Cardiac muscle cell (in vitro differentiated cells and primary cell): Measurements from ENCODE around the gene ACTN4. TPM values are rescaled to one million over a fixed set of nuclear protein-coding genes. Genes with fewer than 3 reads are reported as not detected.

Experiments used
- DNase-seq, 2 donors: peaks; one replicate each; pipeline versions ENCODE4 v3.0.0 to v3.0.0-alpha.2; 2010 to 2017; ENCODE audit warnings: low read depth in 1 of 2, low spot score in 1 of 2
- H3K27ac ChIP-seq: fragments of 200-600 bp; sonication (generic); 2 replicates; pipeline ENCODE4 v1.5.1; 2016
- H3K27me3 ChIP-seq: fragments of 200-600 bp; sonication (generic); 2 replicates; pipeline ENCODE4 v1.6.0; 2016; ENCODE audit warnings: control low read depth
- H3K36me3 ChIP-seq: fragments of 200-600 bp; sonication (generic); 2 replicates; pipeline ENCODE4 v1.5.1; 2016; ENCODE audit warnings: control low read depth
- H3K4me1 ChIP-seq: fragments of 200-600 bp; sonication (generic); 2 replicates; pipeline ENCODE4 v1.8.1; 2017; ENCODE audit warnings: low read depth, mild to moderate bottlenecking, mixed run types
- H3K4me3 ChIP-seq: fragments of 200-600 bp; sonication (generic); 2 replicates; pipeline ENCODE4 v1.5.1; 2016; ENCODE audit warnings: mild to moderate bottlenecking
- H3K9me3 ChIP-seq: fragments of 200-600 bp; sonication (generic); 2 replicates; pipeline ENCODE4 v1.5.1; 2017; ENCODE audit warnings: low read depth, mild to moderate bottlenecking, control low read depth
- polyA plus RNA-seq: library from polyadenylated mRNA; unstranded; fragments of >200 nt; fragmentation: Nextera tagmentation; extraction: Ambion mirVana; gene quantifications from 2 replicates; pipeline ENCODE4 v1.2.1, GENCODE V29; 2016
- total RNA-seq: library from RNA; depleted of rRNA; stranded (reverse); fragments of >200 nt; gene quantifications from 2 replicates; pipeline ENCODE4 v1.2.3, GENCODE V29; 2016
- TF ChIP-seq, protein P1 (sequence below): IDR thresholded peaks from 2 replicates; pipeline ENCODE4 v1.5.1; 2012; ENCODE audit warnings: low read depth, mild to moderate bottlenecking, low read length

Gene ACTN4
- total and polyA plus RNA-seq, 2 experiments from 2014 or later = 77.4 to 465 TPM

DNA sequence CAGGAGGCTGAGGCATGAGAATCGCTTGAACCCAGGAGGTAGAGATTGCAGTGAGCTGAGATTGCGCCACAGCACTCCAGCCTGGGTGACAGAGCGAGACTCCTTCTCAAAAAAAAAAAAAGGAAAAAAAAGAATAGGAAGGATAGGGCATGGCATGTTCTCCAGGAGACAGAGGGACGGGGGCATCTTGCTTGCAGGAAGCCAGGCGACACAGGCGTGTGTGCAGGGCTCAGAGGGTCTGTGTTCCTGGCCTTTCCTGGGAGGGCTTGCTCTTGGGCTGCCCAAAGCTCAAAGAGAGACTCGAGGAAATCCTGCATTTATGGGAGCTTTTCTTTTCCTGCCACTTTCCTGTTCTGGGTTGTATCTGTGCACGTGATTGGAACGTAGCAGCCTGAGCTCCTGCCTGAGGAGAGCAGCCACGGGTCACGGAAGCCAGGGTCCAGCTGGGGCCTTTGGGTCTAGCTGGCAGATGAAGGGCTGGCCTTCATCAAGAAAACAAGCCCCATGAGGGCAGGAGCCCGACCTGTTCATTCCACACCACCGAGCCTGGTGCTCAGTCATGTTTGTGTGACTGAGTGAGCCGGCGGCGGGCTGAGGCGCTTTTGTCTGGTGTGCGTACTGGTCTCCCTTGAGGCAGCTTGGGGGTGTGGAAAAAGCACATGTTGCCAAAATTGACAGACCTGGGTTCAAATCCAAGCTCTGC, 52.3 kb downstream of the ACTN4 start:
- Histone ChIP-seq H3K4me1 (peaks cover 10% of the 10 kb centered on the region), H3K27ac (peak overlapping the region; percentile 25)
- TF ChIP-seq, protein P1, sequence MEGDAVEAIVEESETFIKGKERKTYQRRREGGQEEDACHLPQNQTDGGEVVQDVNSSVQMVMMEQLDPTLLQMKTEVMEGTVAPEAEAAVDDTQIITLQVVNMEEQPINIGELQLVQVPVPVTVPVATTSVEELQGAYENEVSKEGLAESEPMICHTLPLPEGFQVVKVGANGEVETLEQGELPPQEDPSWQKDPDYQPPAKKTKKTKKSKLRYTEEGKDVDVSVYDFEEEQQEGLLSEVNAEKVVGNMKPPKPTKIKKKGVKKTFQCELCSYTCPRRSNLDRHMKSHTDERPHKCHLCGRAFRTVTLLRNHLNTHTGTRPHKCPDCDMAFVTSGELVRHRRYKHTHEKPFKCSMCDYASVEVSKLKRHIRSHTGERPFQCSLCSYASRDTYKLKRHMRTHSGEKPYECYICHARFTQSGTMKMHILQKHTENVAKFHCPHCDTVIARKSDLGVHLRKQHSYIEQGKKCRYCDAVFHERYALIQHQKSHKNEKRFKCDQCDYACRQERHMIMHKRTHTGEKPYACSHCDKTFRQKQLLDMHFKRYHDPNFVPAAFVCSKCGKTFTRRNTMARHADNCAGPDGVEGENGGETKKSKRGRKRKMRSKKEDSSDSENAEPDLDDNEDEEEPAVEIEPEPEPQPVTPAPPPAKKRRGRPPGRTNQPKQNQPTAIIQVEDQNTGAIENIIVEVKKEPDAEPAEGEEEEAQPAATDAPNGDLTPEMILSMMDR = no peak

DNA sequence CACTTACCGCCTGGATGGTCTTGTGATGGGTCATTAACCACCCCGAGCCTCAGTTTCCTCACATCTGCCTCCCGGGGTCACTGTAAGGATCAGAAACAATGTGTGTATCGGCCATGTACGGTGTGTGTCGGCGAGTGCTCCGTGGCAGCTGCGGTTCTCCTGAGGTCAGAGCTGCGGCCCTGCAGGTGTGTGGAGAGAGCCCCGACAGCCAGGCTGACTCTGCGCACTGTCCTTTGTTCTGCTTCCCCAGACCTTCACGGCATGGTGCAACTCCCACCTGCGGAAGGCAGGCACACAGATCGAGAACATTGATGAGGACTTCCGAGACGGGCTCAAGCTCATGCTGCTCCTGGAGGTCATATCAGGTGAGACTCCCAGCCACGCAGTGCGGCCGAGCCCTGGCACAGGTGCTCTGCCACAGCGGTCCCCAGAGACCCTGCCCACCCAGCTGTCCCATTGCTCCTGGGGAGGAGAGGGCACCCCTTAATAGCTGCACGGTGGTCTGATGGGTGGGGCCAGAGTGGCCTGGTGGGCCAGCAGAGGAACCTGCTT, 53.0 kb downstream of the ACTN4 start:
- Histone ChIP-seq H3K27me3 (no peaks in the 10 kb centered on the region), H3K27ac (peak overlapping the region; percentile 66), H3K4me1 (peaks cover 10% of the 10 kb centered on the region), H3K9me3 (no peaks in the 10 kb centered on the region), H3K4me3 (no peak overlapping the region), H3K36me3 (peaks cover 22% of the 10 kb centered on the region)
- TF ChIP-seq, protein P1 = no peak
- DNase-seq = no peak

More for the DNA sequence above, 52.3 kb downstream of the ACTN4 start:
- no peak for DNase-seq
- H3K27me3 ChIP-seq = no peaks in the 10 kb centered on the region
- peaks cover 19% of the 10 kb centered on the region for H3K36me3 ChIP-seq
- no peak overlapping the region for H3K4me3 ChIP-seq
- no peaks in the 10 kb centered on the region for H3K9me3 ChIP-seq

DNA sequence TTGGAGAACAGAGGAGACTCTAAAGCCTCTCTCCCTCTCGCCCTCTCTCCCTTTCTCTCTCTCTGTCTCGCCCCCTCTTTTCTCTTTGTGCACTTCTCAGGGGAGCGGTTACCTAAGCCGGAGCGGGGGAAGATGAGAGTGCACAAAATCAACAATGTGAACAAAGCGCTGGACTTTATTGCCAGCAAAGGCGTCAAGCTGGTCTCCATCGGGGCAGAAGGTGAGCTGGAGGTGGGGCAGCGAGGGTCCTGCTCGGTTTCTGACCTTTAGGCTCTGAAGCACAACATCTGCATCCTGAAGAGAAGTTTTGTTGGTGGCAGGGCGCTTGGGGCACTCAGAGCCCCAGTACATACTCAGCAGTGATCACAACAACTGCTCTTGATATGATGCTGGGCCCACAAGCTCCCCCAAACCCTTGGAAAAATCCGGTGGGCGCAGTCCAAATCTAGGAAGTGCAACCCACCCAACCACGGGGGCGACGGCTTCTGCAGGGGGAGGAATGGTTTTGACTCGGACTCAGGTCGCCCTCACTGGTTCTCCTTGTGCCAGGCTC, 53.5 kb downstream of the ACTN4 start:
- DNase-seq = no peak
- peaks cover 7% of the 10 kb centered on the region for H3K4me1 ChIP-seq

DNA sequence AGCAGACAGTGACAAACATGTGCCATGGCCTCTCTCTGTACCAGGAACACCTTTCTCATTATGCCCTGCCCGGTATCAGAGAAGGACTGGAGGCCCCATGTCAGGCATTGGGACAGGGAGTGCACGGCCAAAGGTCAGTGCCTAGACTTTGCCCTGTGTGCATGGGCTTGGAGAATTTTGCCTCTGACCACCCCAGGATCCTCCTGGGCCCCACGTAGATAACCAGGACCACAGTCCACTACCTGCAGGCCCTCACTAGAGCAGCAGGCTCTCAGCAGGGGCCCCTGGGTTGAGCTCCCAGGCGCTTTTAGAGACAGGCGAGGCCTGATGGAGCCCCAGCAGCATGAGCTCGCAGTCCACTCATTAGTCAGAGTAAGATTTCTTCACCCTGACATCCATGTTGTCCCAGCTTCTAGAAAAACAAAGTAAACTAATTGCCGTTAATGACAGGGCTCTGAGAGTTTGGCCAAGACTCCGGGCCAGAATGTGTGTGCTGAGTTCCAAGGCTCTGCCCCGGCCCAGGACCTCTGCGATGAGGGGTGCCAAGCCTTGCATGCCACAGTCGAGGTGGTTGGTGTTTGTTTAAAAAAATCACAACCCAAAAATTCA, 54.1 kb downstream of the ACTN4 start:
- Histone ChIP-seq H3K4me1 (peaks cover 4% of the 10 kb centered on the region), H3K36me3 (peaks cover 30% of the 10 kb centered on the region), H3K4me3 (no peak overlapping the region), H3K27me3 (no peaks in the 10 kb centered on the region), H3K9me3 (no peaks in the 10 kb centered on the region), H3K27ac (peak overlapping the region; percentile 66)
- no peak for DNase-seq
- TF ChIP-seq, protein P1 = no peak

More for the DNA sequence above, 53.5 kb downstream of the ACTN4 start:
- Histone ChIP-seq H3K27me3 (no peaks in the 10 kb centered on the region), H3K4me3 (no peak overlapping the region), H3K27ac (peak overlapping the region; percentile 66), H3K9me3 (no peaks in the 10 kb centered on the region), H3K36me3 (peaks cover 25% of the 10 kb centered on the region)
- TF ChIP-seq, protein P1 = no peak

DNA sequence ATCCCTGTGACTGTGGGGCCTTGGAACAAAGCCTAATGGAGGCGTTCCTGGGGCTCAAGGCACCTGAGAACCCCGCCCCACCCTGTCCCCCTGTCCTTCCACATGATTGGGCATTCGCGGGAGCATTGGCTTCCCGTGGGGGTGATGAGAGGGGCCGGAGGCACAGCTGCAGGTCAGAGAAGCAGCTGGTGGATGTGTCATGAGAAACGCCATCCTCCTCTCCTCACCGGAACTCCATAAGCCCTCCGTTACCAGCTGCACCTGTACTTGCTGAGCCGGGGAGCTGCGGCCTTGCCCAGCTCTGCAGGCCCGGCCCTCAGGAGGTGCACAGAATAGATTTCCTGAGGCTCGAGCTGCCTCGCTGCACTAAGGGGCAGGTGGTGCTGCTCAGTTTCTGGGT, 54.8 kb downstream of the ACTN4 start:
- H3K27me3 ChIP-seq = no peaks in the 10 kb centered on the region
- H3K4me1 ChIP-seq = peaks cover 4% of the 10 kb centered on the region
- no peak overlapping the region for H3K4me3 ChIP-seq
- TF ChIP-seq, protein P1 = no peak
- H3K9me3 ChIP-seq = no peaks in the 10 kb centered on the region
- H3K27ac ChIP-seq = peak overlapping the region; percentile 66
- peaks cover 35% of the 10 kb centered on the region for H3K36me3 ChIP-seq
- DNase-seq = no peak
